ENCODE measurements around the gene GPSM1.

The GPSM1 gene

DNA sequence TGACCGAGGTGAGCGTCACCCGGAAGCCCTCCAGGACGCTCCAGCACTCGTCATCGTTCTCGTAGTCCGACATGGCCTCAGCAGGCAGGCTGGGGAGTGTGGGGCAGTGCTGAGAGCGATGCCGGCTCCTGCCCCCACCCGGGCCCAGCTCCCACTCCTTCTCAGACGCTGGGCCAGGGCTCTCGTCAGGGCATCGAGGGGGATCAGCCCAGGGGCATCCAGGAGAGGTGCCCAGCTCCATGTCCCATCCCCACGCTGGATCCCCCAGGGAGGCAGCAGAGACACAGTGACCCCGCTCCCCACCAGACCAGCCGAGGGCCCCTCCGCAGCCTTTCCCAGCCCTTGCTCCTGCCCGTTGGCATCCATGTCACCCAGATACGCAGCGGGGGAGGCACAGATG lies 44.7 kb downstream of the GPSM1 start:
- TF ChIP-seq CTCF (IDR thresholded peaks at IDR 0.05): no peak
- H3K27ac ChIP-seq: no peak overlapping the region
- peaks cover 0 to 13% (median 0%) of the 10 kb centered on the region in 3 donors for H3K36me3 ChIP-seq
- no peaks in the 10 kb centered on the region for H3K9me3 ChIP-seq
- no peak for DNase-seq
- intact Hi-C loops (cut with DNase I; ENCODE audit: low total_unique reads): no loop called here
- peaks cover 0 to 3% of the 10 kb centered on the region in 2 donors for H3K27me3 ChIP-seq
- no peak overlapping the region for H3K4me3 ChIP-seq
- peaks cover 0 to 23% (median 0%) of the 10 kb centered on the region in 4 donors for H3K4me1 ChIP-seq

- DNase-seq: peak in 1 of 2 donors; percentile 70
- H3K4me1 ChIP-seq: peaks cover 0 to 23% (median 0%) of the 10 kb centered on the region in 4 donors
- peaks cover 0 to 14% (median 0%) of the 10 kb centered on the region in 3 donors for H3K36me3 ChIP-seq
- no peak for TF ChIP-seq CTCF (IDR thresholded peaks at IDR 0.05)
- peak overlapping the region; percentile 6 to 32 for H3K4me3 ChIP-seq
- H3K27ac ChIP-seq: no peak overlapping the region
- H3K9me3 ChIP-seq: no peaks in the 10 kb centered on the region
- no peaks in the 10 kb centered on the region for H3K27me3 ChIP-seq
- intact Hi-C loops (cut with DNase I; ENCODE audit: low total_unique reads): no loop called here
Measured at GRCh38 chr9:136372561-136373299, 45.4 kb downstream of the GPSM1 start.

- H3K4me1 ChIP-seq: peaks cover 0 to 23% (median 0%) of the 10 kb centered on the region in 4 donors
- no peak for TF ChIP-seq CTCF (IDR thresholded peaks at IDR 0.05)
- H3K36me3 ChIP-seq: peaks cover 0 to 22% (median 4%) of the 10 kb centered on the region in 3 donors
- no peak within 1 kb of the TSS for H3K27ac ChIP-seq
- no peaks in the 10 kb centered on the region for H3K9me3 ChIP-seq
- peak in 1 of 2 donors; percentile 53 for DNase-seq
- intact Hi-C loops (cut with DNase I; ENCODE audit: low total_unique reads): no loop called here
- H3K4me3 ChIP-seq: peak within 1 kb of the TSS; percentile 6 to 32
- H3K27me3 ChIP-seq: no peaks in the 10 kb centered on the region
Measured at GRCh38 chr9:136373300-136374182, 46.2 kb downstream of the GPSM1 start, which contains the start of gene CARD9. CARD9 (minus strand) TSS chr9:136373669; CDS start chr9:136372078, 1,591 bp downstream.

DNA sequence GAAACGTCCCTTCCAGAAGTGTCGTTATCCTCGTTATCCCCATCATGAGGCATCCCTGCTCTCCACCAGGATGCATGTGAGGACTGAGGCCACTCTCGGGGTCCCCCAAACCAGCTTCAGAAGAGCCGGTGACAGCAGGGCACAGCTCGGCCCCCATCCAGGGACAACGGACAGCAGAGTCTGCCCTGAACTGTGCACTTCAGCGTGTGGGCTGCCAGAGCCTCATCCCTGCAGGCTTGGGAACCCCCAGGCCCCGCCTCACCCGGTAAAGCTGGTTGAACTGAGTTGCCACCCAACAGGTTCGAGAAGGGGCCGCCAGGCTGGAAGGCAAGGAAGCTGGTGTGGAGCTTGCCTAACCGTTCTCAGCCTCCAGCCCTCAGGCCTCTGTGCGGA lies 46.8 kb downstream of the GPSM1 start:
- Histone ChIP-seq H3K4me1 (peaks cover 0 to 23% (median 0%) of the 10 kb centered on the region in 4 donors), H3K4me3 (no peak overlapping the region), H3K27me3 (no peaks in the 10 kb centered on the region), H3K9me3 (no peaks in the 10 kb centered on the region), H3K27ac (no peak overlapping the region), H3K36me3 (peaks cover 0 to 28% (median 11%) of the 10 kb centered on the region in 3 donors)
- no peak for DNase-seq
- no peak for TF ChIP-seq CTCF (IDR thresholded peaks at IDR 0.05)
- intact Hi-C loops (cut with DNase I; ENCODE audit: low total_unique reads): no loop called here

DNA sequence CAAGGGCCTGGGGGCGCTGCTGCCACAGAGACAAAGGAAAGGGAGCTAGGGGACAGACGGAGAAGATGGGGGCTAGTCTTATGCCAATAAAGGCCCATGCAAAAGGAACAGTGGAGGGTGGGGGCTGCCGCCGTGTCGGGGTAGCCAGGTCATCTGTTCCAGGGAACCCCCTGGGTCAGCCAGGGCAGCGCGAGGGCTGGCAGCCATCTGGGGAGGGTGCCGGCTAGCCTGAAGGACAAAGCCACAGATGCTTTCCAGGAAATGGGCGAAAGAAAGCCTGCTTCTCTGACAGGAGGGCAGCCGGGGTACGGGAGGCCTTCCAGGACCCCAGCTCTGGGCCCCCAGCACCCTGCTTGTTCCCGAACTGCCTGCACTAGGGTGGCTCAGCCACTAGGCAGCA lies 47.8 kb downstream of the GPSM1 start:
- Histone ChIP-seq H3K9me3 (no peaks in the 10 kb centered on the region), H3K4me3 (no peak overlapping the region), H3K36me3 (peaks cover 0 to 37% (median 20%) of the 10 kb centered on the region in 3 donors), H3K27ac (no peak overlapping the region), H3K4me1 (peaks cover 0 to 23% (median 0%) of the 10 kb centered on the region in 4 donors), H3K27me3 (no peaks in the 10 kb centered on the region)
- no peak for TF ChIP-seq CTCF (IDR thresholded peaks at IDR 0.05)
- no peak for DNase-seq
- intact Hi-C loops (cut with DNase I; ENCODE audit: low total_unique reads): no loop called here
